ENCODE measurements around the gene DHX16. TPM values are rescaled to one million over a fixed set of nuclear protein-coding genes. Genes with fewer than 3 reads are reported as not detected.

The DHX16 gene
- total and polyA plus RNA-seq, 9 of the 15 experiments (the other 6 are each of a cell fraction or from before 2014, with no cell fraction given) = 14.6 to 66.1 (median 47.5) TPM

DNA sequence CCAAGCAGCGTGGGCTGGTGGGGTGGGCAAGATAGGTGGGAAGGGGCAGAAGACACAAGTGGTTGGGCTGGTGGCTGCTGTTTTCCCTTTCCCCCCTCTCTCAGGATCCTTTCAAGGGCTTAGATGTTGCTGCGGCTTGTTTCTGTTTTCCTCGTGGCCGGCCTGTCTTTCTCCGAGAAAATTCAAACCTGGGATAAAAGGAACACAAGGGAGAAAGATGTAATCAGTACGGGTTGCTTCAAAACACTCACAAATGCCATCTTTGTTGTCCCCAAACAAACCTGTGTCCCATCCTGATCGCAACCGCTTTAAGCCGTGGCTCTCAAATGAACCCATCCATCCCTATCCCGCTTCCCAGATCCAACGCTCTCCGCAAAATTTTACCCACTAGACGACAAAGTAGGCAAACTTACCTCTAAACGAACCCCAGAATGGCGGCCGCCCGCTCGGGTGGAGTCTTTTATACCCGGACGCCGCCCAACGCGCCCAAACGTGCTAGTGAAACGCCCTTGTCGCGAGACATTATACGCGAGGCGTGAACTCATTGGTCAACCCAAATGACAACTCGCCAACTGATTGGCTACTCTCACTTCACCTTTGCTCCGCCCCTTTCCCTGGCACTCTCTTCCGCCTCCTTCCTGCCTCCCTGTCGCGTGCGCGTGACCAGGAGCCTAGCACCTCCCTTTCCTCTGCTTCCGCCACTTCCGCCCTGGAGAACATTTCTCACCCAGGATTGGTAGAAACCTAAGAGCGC, 55.8 kb downstream of the DHX16 start, which contains the start of gene PPP1R10 (continued):
- peak; percentile 88 for TF ChIP-seq MYBL2 (IDR thresholded peaks at IDR 0.05; ENCODE audit: low read depth)
- TF ChIP-seq MYBL2 (CRISPR knock-in tag; IDR thresholded peaks at IDR 0.05; ENCODE audit: borderline replicate concordance) = no peak
- 0 out of 2 replicates have a peak, but pooled peaks have one; percentile 22 for TF ChIP-seq ZNF766 (CRISPR knock-in tag; conservative IDR thresholded peaks at IDR 0.05)
- peak; percentile 98 for TF ChIP-seq TAF9B (IDR thresholded peaks at IDR 0.05; ENCODE audit: partially characterized antibody)
- 0 out of 2 replicates have a peak, but pooled peaks have one; percentile 33 for TF ChIP-seq TCF7 (IDR thresholded peaks at IDR 0.05; ENCODE audit: borderline replicate concordance)
- TF ChIP-seq HNRNPH1 (optimal IDR thresholded peaks at IDR 0.05; ENCODE audit: low read depth, low read length) = no peak
- TF ChIP-seq, protein P1, sequence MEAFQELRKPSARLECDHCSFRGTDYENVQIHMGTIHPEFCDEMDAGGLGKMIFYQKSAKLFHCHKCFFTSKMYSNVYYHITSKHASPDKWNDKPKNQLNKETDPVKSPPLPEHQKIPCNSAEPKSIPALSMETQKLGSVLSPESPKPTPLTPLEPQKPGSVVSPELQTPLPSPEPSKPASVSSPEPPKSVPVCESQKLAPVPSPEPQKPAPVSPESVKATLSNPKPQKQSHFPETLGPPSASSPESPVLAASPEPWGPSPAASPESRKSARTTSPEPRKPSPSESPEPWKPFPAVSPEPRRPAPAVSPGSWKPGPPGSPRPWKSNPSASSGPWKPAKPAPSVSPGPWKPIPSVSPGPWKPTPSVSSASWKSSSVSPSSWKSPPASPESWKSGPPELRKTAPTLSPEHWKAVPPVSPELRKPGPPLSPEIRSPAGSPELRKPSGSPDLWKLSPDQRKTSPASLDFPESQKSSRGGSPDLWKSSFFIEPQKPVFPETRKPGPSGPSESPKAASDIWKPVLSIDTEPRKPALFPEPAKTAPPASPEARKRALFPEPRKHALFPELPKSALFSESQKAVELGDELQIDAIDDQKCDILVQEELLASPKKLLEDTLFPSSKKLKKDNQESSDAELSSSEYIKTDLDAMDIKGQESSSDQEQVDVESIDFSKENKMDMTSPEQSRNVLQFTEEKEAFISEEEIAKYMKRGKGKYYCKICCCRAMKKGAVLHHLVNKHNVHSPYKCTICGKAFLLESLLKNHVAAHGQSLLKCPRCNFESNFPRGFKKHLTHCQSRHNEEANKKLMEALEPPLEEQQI (IDR thresholded peaks at IDR 0.05) = no peak
- TF ChIP-seq PHB (CRISPR knock-in tag; IDR thresholded peaks at IDR 0.05) = peak; percentile 98
- no peak for TF ChIP-seq ZNF311 (CRISPR knock-in tag; IDR thresholded peaks at IDR 0.05)
- TF ChIP-seq SMARCC2 (IDR thresholded peaks at IDR 0.05; ENCODE audit: low read depth) = no peak
- TF ChIP-seq ZNF76 (CRISPR knock-in tag; IDR thresholded peaks at IDR 0.05; ENCODE audit: borderline replicate concordance) = 0 out of 2 replicates have a peak, but pooled peaks have one; percentile 76
- no peak for TF ChIP-seq RBM15 (IDR thresholded peaks at IDR 0.05; ENCODE audit: insufficient read depth, low read length)
- no peak for TF ChIP-seq ZNF507 (tag; conservative IDR thresholded peaks at IDR 0.05)
- peak; percentile 95; the same call in 1 of the 2 replicates for TF ChIP-seq HMG20B (CRISPR knock-in tag; IDR thresholded peaks at IDR 0.05)
- no peak for TF ChIP-seq EHMT2 (IDR thresholded peaks at IDR 0.05)
- TF ChIP-seq CEBPG (CRISPR knock-in tag; IDR thresholded peaks at IDR 0.05) = no peak
- TF ChIP-seq CEBPG (tag; conservative IDR thresholded peaks at IDR 0.05 in 1 of 2, IDR thresholded peaks at IDR 0.05 in 1 of 2) = no peak
- TF ChIP-seq, protein P2, sequence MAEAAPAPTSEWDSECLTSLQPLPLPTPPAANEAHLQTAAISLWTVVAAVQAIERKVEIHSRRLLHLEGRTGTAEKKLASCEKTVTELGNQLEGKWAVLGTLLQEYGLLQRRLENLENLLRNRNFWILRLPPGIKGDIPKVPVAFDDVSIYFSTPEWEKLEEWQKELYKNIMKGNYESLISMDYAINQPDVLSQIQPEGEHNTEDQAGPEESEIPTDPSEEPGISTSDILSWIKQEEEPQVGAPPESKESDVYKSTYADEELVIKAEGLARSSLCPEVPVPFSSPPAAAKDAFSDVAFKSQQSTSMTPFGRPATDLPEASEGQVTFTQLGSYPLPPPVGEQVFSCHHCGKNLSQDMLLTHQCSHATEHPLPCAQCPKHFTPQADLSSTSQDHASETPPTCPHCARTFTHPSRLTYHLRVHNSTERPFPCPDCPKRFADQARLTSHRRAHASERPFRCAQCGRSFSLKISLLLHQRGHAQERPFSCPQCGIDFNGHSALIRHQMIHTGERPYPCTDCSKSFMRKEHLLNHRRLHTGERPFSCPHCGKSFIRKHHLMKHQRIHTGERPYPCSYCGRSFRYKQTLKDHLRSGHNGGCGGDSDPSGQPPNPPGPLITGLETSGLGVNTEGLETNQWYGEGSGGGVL (CRISPR knock-in tag; IDR thresholded peaks at IDR 0.05) = no peak
- TF ChIP-seq PTRF (tag; IDR thresholded peaks at IDR 0.05) = no peak
- peak; percentile 91 for TF ChIP-seq ELF4 (CRISPR knock-in tag; IDR thresholded peaks at IDR 0.05)
- peak; percentile 68; the same call in 1 of the 2 replicates for TF ChIP-seq HDGF (IDR thresholded peaks at IDR 0.05)
- TF ChIP-seq SRSF9 (IDR thresholded peaks at IDR 0.05; ENCODE audit: borderline replicate concordance, low read depth, low read length) = no peak
- TF ChIP-seq ZNF717 (CRISPR knock-in tag; IDR thresholded peaks at IDR 0.05) = peak; percentile 92
- no peak for TF ChIP-seq NCOA2 (IDR thresholded peaks at IDR 0.05; ENCODE audit: partially characterized antibody in 2 of 2)
- TF ChIP-seq, protein P3, sequence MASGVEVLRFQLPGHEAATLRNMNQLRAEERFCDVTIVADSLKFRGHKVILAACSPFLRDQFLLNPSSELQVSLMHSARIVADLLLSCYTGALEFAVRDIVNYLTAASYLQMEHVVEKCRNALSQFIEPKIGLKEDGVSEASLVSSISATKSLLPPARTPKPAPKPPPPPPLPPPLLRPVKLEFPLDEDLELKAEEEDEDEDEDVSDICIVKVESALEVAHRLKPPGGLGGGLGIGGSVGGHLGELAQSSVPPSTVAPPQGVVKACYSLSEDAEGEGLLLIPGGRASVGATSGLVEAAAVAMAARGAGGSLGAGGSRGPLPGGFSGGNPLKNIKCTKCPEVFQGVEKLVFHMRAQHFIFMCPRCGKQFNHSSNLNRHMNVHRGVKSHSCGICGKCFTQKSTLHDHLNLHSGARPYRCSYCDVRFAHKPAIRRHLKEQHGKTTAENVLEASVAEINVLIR (CRISPR knock-in tag; IDR thresholded peaks at IDR 0.05) = peak; percentile 58; the same call in 1 of the 2 replicates

All from K562 (cell line).